ENCODE results near the gene LRRC61.

Gene LRRC61

GRCh38 chr7:150365673-150366398 is 42.7 kb downstream of the LRRC61 start:
- DNase-seq (ENCODE audit: extremely low read depth, low read depth), result no peak
- no peak for TF ChIP-seq CTCF (IDR thresholded peaks at IDR 0.05; ENCODE audit: low read depth, low read length)

- no peak for DNase-seq (ENCODE audit: extremely low read depth, low read depth)
- no peak for TF ChIP-seq CTCF (IDR thresholded peaks at IDR 0.05; ENCODE audit: low read depth, low read length)
Observed at GRCh38 chr7:150367677-150368095, 44.5 kb downstream of the LRRC61 start.

- no peak for DNase-seq (ENCODE audit: extremely low read depth, low read depth)
- no peak for TF ChIP-seq CTCF (IDR thresholded peaks at IDR 0.05; ENCODE audit: low read depth, low read length)
Observed at GRCh38 chr7:150368096-150368883, 45.1 kb downstream of the LRRC61 start, which contains the start of gene REPIN1. REPIN1 (plus strand) TSS chr7:150368822; CDS start chr7:150369712, 890 bp downstream.

- TF ChIP-seq CTCF (IDR thresholded peaks at IDR 0.05; ENCODE audit: low read depth, low read length), result no peak
Observed at GRCh38 chr7:150368884-150369747, 46.0 kb downstream of the LRRC61 start.

GRCh38 chr7:150369748-150370501 is 46.8 kb downstream of the LRRC61 start:
- no peak for DNase-seq (ENCODE audit: extremely low read depth, low read depth)
- no peak for TF ChIP-seq CTCF (IDR thresholded peaks at IDR 0.05; ENCODE audit: low read depth, low read length)

More at GRCh38 chr7:150368884-150369747, 46.0 kb downstream of the LRRC61 start:
- no peak for DNase-seq (ENCODE audit: extremely low read depth, low read depth)

- no peak for TF ChIP-seq CTCF (IDR thresholded peaks at IDR 0.05; ENCODE audit: low read depth, low read length)
- no peak for DNase-seq (ENCODE audit: extremely low read depth, low read depth)
Observed at GRCh38 chr7:150370612-150371071, 47.5 kb downstream of the LRRC61 start.
